Endothelial cell of umbilical vein (primary cell): ENCODE results near the gene IZUMO4. TPM values are rescaled to one million over a fixed set of nuclear protein-coding genes. Genes with fewer than 3 reads are reported as not detected.

ENCODE experiments used
- BruUV-seq: library from RNA; stranded (reverse); fragments of 400-500 nt; replicated peaks from 2 replicates; lab custom pipeline; 2021; lab: Mats Ljungman, UMichigan
- CTCF ChIA-PET: fragments of 300-600, 350-600 bp; sonication (Branson Sonifier 250); formaldehyde crosslinking; loops from one replicate; lab custom pipeline; 2021; ENCODE audit warnings: antibody characterized with exemption, inconsistent platforms; lab: Charles Lee
- POLR2A ChIA-PET: fragments of 300-600, 350-600 bp; sonication (Branson Sonifier 250); formaldehyde crosslinking; loops from one replicate; lab custom pipeline; 2021; ENCODE audit warnings: antibody characterized with exemption, inconsistent platforms; lab: Charles Lee
- DNase-seq: peaks from one replicate; pipeline ENCODE4 v3.0.0-alpha.2; 2011; ENCODE audit warnings: low read depth, low spot score
- FAIRE-seq: peaks from 2 replicates; lab custom pipeline; 2011; peaks lifted over from hg19 to GRCh38; lab: Jason Lieb, UNC
- H2AFZ ChIP-seq: 2 replicates; pipeline ENCODE4 v1.6.0; 2012; ENCODE audit warnings: low read depth, low read length, control low read depth, inconsistent platforms
- H3K27ac ChIP-seq: 2 replicates; pipeline ENCODE4 v1.5.1; 2011; ENCODE audit warnings: low read depth, mild to moderate bottlenecking, control low read depth, low read length, moderate library complexity; ENCODE audit not compliant: insufficient read depth
- H3K27me3 ChIP-seq, 2 experiments: 2 replicates each; pipeline versions ENCODE4 v1.6.0 to v1.6.1; 2011; ENCODE audit warnings: low read length in 2 of 2, mixed read lengths in 1 of 2; ENCODE audit not compliant: control insufficient read depth in 2 of 2, insufficient read depth in 2 of 2
- H3K36me3 ChIP-seq, 2 experiments: 2 replicates in 1 of 2; 3 replicates in 1 of 2; pipeline ENCODE4 v1.5.1; 2011; ENCODE audit warnings: low read length in 2 of 2, mild to moderate bottlenecking in 1 of 2, moderate library complexity in 1 of 2; ENCODE audit not compliant: control insufficient read depth in 2 of 2, insufficient read depth in 2 of 2; ENCODE audit errors: extremely low read depth in 1 of 2
- H3K4me1 ChIP-seq: 3 replicates; pipeline ENCODE4 v1.5.1; 2011; ENCODE audit warnings: mild to moderate bottlenecking, low read length; ENCODE audit not compliant: control insufficient read depth, insufficient read depth; ENCODE audit errors: extremely low read depth
- H3K4me2 ChIP-seq: 2 replicates; pipeline ENCODE4 v1.6.1; 2011; ENCODE audit warnings: low read length, control low read depth, mixed read lengths; ENCODE audit not compliant: insufficient read depth
- H3K4me3 ChIP-seq, 3 experiments: fragments of 200-600 bp in 1 of 3; sonication (generic), shearing (Covaris generic) in 1 of 3; replicated peaks in 1 of 3; 2 replicates each; pipeline ENCODE4 v1.5.1; 2011 to 2016; ENCODE audit warnings: control low read depth in 3 of 3, low read length in 3 of 3, mild to moderate bottlenecking in 2 of 3, inconsistent platforms in 1 of 3, low read depth in 1 of 3, moderate library complexity in 1 of 3; ENCODE audit not compliant: insufficient read depth in 1 of 3
- H3K79me2 ChIP-seq: 2 replicates; pipeline ENCODE4 v1.6.0; 2012; ENCODE audit warnings: low read length, inconsistent platforms; ENCODE audit not compliant: control insufficient read depth, insufficient read depth
- H3K9ac ChIP-seq: replicated peaks from 2 replicates; pipeline ENCODE3; 2011; ENCODE audit warnings: low read length, control low read depth; ENCODE audit not compliant: insufficient read depth; ENCODE audit errors: extremely low read depth
- H3K9me1 ChIP-seq: replicated peaks from 3 replicates; pipeline ENCODE4 v1.6.0; 2011; ENCODE audit warnings: mild to moderate bottlenecking, low read length; ENCODE audit not compliant: control insufficient read depth, insufficient read depth; ENCODE audit errors: extremely low read depth
- H3K9me3 ChIP-seq: replicated peaks from 2 replicates; pipeline ENCODE4 v1.5.1; 2012; ENCODE audit warnings: low read length, inconsistent platforms; ENCODE audit not compliant: control insufficient read depth, insufficient read depth
- H4K20me1 ChIP-seq: replicated peaks from 2 replicates; pipeline ENCODE3; 2011; ENCODE audit warnings: mild to moderate bottlenecking, low read length; ENCODE audit not compliant: control insufficient read depth, insufficient read depth; ENCODE audit errors: extremely low read depth
- EZH2 ChIP-seq: IDR thresholded peaks from 2 replicates; pipeline ENCODE4 v1.6.1; 2012; ENCODE audit warnings: borderline replicate concordance, low read depth, mild to moderate bottlenecking, moderate library complexity, low read length, inconsistent platforms; ENCODE audit not compliant: severe bottlenecking
- FOS ChIP-seq: IDR thresholded peaks from 2 replicates; pipeline ENCODE4 v1.6.1; 2011; ENCODE audit warnings: mild to moderate bottlenecking, low read length, moderate library complexity, borderline replicate concordance; ENCODE audit not compliant: insufficient read depth
- GATA2 ChIP-seq: IDR thresholded peaks from 2 replicates; pipeline ENCODE4 v1.7.0; 2011; ENCODE audit warnings: low read depth, mild to moderate bottlenecking, moderate library complexity, mixed read lengths, low read length; ENCODE audit not compliant: insufficient read length, insufficient read depth
- JUN ChIP-seq: IDR thresholded peaks from 2 replicates; pipeline ENCODE4 v1.6.1; 2011; ENCODE audit warnings: borderline replicate concordance, low read depth; ENCODE audit not compliant: insufficient read length, insufficient read depth
- MYC ChIP-seq: IDR thresholded peaks from one replicate; pipeline ENCODE4 v1.6.1; 2011; ENCODE audit warnings: mild to moderate bottlenecking, low read depth, low read length
- POLR2A ChIP-seq: IDR thresholded peaks from 2 replicates; pipeline ENCODE4 v1.6.1; 2012; ENCODE audit warnings: low read depth, mild to moderate bottlenecking, control low read depth, low read length
- POLR2AphosphoS5 ChIP-seq: IDR thresholded peaks from 2 replicates; pipeline ENCODE4 v1.6.1; 2012; ENCODE audit warnings: low read depth, mild to moderate bottlenecking, control low read depth, low read length, moderate library complexity; ENCODE audit not compliant: insufficient read depth
- dilution Hi-C: fragments of 300-500 bp; cut with MboI; formaldehyde crosslinking; loops from one replicate; pipeline ENCODE4 v1.15.0; 2019; ENCODE audit warnings: low sequenced_read_pairs; ENCODE audit not compliant: extremely low pct_ligation_motif_present
- intact Hi-C: fragments of 100-400 bp; cut with micrococcal nuclease; formaldehyde crosslinking; loops from one replicate; pipeline ENCODE4 v1.10.0; 2022
- polyA plus RNA-seq, 4 experiments: library from polyadenylated mRNA; depleted of rRNA in 3 of 4; stranded (reverse) in 3 of 4; unstranded in 1 of 4; fragments of >200 nt; gene quantifications; 2 replicates each; pipeline versions ENCODE4 v1.2.1 to v1.2.3, GENCODE V29; 2011 to 2012; ENCODE audit warnings: missing spikeins in 1 of 4
- total RNA-seq: library from RNA; stranded (reverse); gene quantifications from 2 replicates; pipeline ENCODE4 v1.2.3, GENCODE V29; 2021
- TF ChIP-seq, protein P1 (sequence below): IDR thresholded peaks from 2 replicates; pipeline ENCODE4 v1.6.1; 2011; ENCODE audit not compliant: insufficient read depth, insufficient read length
- TF ChIP-seq, protein P2 (sequence below), 2 donors: IDR thresholded peaks; 1 replicate in 1 of 2; 2 replicates in 1 of 2; pipeline ENCODE4 v1.5.1; 2011; ENCODE audit warnings: low read length in 2 of 2, mild to moderate bottlenecking in 2 of 2, moderate library complexity in 2 of 2, control low read depth in 1 of 2, inconsistent platforms in 1 of 2, low read depth in 1 of 2; ENCODE audit not compliant: insufficient read depth in 1 of 2; ENCODE audit errors: extremely low read depth in 1 of 2

Gene IZUMO4
- total and polyA plus RNA-seq, 2 donors (not counting 3 experiments of a cell fraction or from before 2014, with no cell fraction given), result 1.1 to 2.0 TPM

DNA sequence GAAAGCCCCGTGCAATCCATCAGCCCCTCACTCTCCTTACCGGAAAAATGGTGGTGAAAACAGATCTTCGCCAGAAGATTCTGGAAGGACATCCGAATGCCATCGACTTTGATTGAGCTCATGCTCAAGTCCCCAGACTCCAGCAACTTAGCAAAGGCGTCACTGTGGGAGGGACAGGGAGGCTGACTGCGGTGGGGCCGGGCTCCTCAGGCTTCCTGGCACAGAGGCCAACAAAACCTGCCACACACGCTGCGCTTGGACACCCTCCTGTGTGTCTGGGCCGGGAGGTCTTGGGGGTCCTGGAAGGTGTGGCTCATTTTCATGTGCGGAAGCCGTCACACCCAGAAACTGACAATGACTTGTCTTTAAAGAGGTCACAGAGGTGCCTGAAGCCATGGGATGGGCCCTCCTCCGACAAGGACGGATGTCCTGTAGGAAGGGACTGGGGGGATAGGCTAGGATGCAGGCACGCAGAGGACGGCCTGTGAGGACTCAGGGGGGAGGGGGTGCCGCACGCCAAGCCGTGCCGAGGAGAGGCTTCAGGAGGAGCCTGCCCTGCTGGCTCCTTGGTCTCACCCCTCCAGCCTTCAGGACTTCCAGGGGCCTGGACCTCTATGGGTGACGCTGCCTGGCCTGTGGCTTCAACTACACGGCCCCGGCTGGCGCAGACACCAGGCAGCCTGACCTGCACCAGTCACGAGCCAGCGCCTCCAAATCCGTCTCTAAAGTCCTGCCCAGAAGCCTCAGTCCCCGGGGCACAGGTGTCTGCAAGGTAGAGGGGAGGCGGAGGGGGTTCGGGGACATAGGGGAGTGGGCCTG lies 12.5 kb downstream of the IZUMO4 start:
- H4K20me1 ChIP-seq, result no peaks in the 10 kb centered on the region
- H3K27me3 ChIP-seq, result no peaks in the 10 kb centered on the region
- FAIRE-seq (no peak), DNase-seq (no peak)
- H3K9me3 ChIP-seq, result no peaks in the 10 kb centered on the region
- ChIA-PET CTCF (no interaction called here), POLR2A (no interaction called here)
- BruUV-seq, result no TSS peak
- no peak overlapping the region for H3K4me3 ChIP-seq
- no peak overlapping the region for H3K9ac ChIP-seq
- intact Hi-C loops, result no loop called here
- no peaks in the 10 kb centered on the region for H3K9me1 ChIP-seq
- H3K79me2 ChIP-seq, result peaks cover 8% of the 10 kb centered on the region
- no peak overlapping the region for H3K4me2 ChIP-seq
- no peaks in the 10 kb centered on the region for H3K4me1 ChIP-seq
- no peak overlapping the region for H3K27ac ChIP-seq
- peaks cover 12 to 65% of the 10 kb centered on the region in 2 experiments for H3K36me3 ChIP-seq
- dilution Hi-C loops, result no loop called here
- no peak for TF ChIP-seq POLR2A
- TF ChIP-seq, protein P1, sequence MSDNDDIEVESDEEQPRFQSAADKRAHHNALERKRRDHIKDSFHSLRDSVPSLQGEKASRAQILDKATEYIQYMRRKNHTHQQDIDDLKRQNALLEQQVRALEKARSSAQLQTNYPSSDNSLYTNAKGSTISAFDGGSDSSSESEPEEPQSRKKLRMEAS, result no peak
- TF ChIP-seq FOS, result no peak
- TF ChIP-seq JUN, result no peak
- TF ChIP-seq EZH2, result no peak
- TF ChIP-seq MYC, result no peak
- no peak for TF ChIP-seq GATA2
- TF ChIP-seq, protein P2, sequence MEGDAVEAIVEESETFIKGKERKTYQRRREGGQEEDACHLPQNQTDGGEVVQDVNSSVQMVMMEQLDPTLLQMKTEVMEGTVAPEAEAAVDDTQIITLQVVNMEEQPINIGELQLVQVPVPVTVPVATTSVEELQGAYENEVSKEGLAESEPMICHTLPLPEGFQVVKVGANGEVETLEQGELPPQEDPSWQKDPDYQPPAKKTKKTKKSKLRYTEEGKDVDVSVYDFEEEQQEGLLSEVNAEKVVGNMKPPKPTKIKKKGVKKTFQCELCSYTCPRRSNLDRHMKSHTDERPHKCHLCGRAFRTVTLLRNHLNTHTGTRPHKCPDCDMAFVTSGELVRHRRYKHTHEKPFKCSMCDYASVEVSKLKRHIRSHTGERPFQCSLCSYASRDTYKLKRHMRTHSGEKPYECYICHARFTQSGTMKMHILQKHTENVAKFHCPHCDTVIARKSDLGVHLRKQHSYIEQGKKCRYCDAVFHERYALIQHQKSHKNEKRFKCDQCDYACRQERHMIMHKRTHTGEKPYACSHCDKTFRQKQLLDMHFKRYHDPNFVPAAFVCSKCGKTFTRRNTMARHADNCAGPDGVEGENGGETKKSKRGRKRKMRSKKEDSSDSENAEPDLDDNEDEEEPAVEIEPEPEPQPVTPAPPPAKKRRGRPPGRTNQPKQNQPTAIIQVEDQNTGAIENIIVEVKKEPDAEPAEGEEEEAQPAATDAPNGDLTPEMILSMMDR (IDR thresholded peaks at IDR 0.05; ENCODE audit: extremely low read depth in 1 of 2, insufficient read depth in 1 of 2, low read depth in 1 of 2, low read length in 2 of 2), result no peak
- TF ChIP-seq POLR2AphosphoS5, result no peak
- H2AFZ ChIP-seq, result no peak overlapping the region
